Liver (tissue), 3 donors: ENCODE data around the gene ATRX.

Experiments
- FOXA1 ChIP-seq: IDR thresholded peaks from 2 replicates; pipeline ENCODE4 v1.6.1; 2016; ENCODE audit warnings: antibody characterized with exemption
- GABPA ChIP-seq, 2 donors: IDR thresholded peaks in 1 of 2; conservative IDR thresholded peaks in 1 of 2; 2 replicates each; pipeline ENCODE4 v1.6.1; 2016; ENCODE audit warnings: antibody characterized with exemption in 2 of 2, mild to moderate bottlenecking in 1 of 2, moderate library complexity in 1 of 2
- JUND ChIP-seq, 2 donors: IDR thresholded peaks; 2 replicates each; pipeline ENCODE4 v1.6.1; 2016; ENCODE audit warnings: antibody characterized with exemption in 2 of 2
- RAD21 ChIP-seq, 2 donors: IDR thresholded peaks; 2 replicates each; pipeline ENCODE4 v1.6.1; 2016; ENCODE audit warnings: antibody characterized with exemption in 2 of 2, mild to moderate bottlenecking in 2 of 2
- TAF1 ChIP-seq: conservative IDR thresholded peaks from 2 replicates; pipeline ENCODE4 v1.6.1; 2016; ENCODE audit warnings: antibody characterized with exemption, mild to moderate bottlenecking
- YY1 ChIP-seq: IDR thresholded peaks from 2 replicates; pipeline ENCODE4 v1.6.1; 2016; ENCODE audit warnings: antibody characterized with exemption, mild to moderate bottlenecking
- TF ChIP-seq, protein P1 (sequence below): fragments of 150-350 bp; IDR thresholded peaks from 2 replicates; pipeline ENCODE4 v1.5.1; 2017; ENCODE audit warnings: improper control_type of control experiment, low read depth, low read length; ENCODE audit not compliant: missing input control
- TF ChIP-seq, protein P2 (sequence below): IDR thresholded peaks from 2 replicates; pipeline ENCODE4 v1.6.1; 2016; ENCODE audit warnings: antibody characterized with exemption, mild to moderate bottlenecking
- TF ChIP-seq, protein P3 (sequence below): IDR thresholded peaks from 2 replicates; pipeline ENCODE4 v1.6.1; 2016; ENCODE audit warnings: antibody characterized with exemption
- TF ChIP-seq, protein P4 (sequence below): IDR thresholded peaks from 2 replicates; pipeline ENCODE4 v1.6.1; 2016; ENCODE audit warnings: antibody characterized with exemption
- donor health status: healthy.
- donor health status: healthy.

DNA sequence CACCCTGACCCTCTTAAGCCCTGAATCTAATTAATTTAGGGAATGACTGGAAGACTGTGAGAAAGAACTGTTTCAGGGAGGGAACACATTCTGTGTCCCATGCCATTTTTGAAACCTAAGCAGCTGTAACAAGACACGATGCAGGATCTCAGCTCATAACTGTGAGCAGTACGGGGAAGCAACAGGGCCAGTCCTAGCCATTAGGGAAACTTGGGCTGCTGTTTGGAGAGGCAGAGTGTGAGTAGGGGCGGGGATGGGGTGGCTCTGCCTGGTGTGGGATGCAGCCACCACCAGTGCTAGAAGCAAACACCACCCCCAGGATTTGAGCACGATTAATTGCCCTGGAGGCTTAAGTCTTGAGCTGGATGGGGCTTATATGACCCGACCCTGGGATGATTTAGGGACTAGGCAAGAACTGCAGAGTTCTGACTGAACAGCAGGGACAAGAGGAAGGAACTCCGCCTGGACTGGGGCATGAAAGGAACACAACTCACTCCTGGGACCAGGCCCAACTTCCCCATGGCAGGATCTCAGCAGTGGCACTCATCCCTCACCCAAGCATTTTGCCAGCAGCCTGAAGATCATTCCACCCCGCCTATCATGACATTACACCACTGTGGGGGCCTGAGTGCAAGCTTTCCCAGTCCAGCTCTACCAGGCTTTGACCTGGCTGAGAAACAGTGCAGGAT, 43.1 kb downstream of the ATRX start:
- TF ChIP-seq YY1 (no peak), TAF1 (no peak), JUND (IDR thresholded peaks at IDR 0.05) (no peak), RAD21 (IDR thresholded peaks at IDR 0.05) (no peak), GABPA (IDR thresholded peaks at IDR 0.05 in 1 of 2, conservative IDR thresholded peaks at IDR 0.05 in 1 of 2) (no peak), FOXA1 (no peak)
- TF ChIP-seq, protein P1, sequence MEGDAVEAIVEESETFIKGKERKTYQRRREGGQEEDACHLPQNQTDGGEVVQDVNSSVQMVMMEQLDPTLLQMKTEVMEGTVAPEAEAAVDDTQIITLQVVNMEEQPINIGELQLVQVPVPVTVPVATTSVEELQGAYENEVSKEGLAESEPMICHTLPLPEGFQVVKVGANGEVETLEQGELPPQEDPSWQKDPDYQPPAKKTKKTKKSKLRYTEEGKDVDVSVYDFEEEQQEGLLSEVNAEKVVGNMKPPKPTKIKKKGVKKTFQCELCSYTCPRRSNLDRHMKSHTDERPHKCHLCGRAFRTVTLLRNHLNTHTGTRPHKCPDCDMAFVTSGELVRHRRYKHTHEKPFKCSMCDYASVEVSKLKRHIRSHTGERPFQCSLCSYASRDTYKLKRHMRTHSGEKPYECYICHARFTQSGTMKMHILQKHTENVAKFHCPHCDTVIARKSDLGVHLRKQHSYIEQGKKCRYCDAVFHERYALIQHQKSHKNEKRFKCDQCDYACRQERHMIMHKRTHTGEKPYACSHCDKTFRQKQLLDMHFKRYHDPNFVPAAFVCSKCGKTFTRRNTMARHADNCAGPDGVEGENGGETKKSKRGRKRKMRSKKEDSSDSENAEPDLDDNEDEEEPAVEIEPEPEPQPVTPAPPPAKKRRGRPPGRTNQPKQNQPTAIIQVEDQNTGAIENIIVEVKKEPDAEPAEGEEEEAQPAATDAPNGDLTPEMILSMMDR = no peak
- TF ChIP-seq, protein P2, sequence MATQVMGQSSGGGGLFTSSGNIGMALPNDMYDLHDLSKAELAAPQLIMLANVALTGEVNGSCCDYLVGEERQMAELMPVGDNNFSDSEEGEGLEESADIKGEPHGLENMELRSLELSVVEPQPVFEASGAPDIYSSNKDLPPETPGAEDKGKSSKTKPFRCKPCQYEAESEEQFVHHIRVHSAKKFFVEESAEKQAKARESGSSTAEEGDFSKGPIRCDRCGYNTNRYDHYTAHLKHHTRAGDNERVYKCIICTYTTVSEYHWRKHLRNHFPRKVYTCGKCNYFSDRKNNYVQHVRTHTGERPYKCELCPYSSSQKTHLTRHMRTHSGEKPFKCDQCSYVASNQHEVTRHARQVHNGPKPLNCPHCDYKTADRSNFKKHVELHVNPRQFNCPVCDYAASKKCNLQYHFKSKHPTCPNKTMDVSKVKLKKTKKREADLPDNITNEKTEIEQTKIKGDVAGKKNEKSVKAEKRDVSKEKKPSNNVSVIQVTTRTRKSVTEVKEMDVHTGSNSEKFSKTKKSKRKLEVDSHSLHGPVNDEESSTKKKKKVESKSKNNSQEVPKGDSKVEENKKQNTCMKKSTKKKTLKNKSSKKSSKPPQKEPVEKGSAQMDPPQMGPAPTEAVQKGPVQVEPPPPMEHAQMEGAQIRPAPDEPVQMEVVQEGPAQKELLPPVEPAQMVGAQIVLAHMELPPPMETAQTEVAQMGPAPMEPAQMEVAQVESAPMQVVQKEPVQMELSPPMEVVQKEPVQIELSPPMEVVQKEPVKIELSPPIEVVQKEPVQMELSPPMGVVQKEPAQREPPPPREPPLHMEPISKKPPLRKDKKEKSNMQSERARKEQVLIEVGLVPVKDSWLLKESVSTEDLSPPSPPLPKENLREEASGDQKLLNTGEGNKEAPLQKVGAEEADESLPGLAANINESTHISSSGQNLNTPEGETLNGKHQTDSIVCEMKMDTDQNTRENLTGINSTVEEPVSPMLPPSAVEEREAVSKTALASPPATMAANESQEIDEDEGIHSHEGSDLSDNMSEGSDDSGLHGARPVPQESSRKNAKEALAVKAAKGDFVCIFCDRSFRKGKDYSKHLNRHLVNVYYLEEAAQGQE = no peak
- TF ChIP-seq, protein P3, sequence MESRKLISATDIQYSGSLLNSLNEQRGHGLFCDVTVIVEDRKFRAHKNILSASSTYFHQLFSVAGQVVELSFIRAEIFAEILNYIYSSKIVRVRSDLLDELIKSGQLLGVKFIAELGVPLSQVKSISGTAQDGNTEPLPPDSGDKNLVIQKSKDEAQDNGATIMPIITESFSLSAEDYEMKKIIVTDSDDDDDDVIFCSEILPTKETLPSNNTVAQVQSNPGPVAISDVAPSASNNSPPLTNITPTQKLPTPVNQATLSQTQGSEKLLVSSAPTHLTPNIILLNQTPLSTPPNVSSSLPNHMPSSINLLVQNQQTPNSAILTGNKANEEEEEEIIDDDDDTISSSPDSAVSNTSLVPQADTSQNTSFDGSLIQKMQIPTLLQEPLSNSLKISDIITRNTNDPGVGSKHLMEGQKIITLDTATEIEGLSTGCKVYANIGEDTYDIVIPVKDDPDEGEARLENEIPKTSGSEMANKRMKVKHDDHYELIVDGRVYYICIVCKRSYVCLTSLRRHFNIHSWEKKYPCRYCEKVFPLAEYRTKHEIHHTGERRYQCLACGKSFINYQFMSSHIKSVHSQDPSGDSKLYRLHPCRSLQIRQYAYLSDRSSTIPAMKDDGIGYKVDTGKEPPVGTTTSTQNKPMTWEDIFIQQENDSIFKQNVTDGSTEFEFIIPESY = no peak
- TF ChIP-seq, protein P4, sequence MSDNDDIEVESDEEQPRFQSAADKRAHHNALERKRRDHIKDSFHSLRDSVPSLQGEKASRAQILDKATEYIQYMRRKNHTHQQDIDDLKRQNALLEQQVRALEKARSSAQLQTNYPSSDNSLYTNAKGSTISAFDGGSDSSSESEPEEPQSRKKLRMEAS = no peak
